Fibroblast of lung (primary cell): ENCODE results near the gene DIS3L2.

ENCODE experiments used
- CTCF ChIP-seq, 2 donors: IDR thresholded peaks in 1 of 2; conservative IDR thresholded peaks in 1 of 2; 1 replicate in 1 of 2; 2 replicates in 1 of 2; pipeline ENCODE4 v1.5.1; 2011 to 2012; ENCODE audit warnings: low read length in 2 of 2, control low read depth in 1 of 2, inconsistent platforms in 1 of 2, low read depth in 1 of 2, mild to moderate bottlenecking in 1 of 2
- EZH2 ChIP-seq: IDR thresholded peaks from 2 replicates; pipeline ENCODE4 v1.5.1; 2012; ENCODE audit warnings: low read length, control low read depth, mild to moderate bottlenecking; ENCODE audit errors: missing control alignments

DNA sequence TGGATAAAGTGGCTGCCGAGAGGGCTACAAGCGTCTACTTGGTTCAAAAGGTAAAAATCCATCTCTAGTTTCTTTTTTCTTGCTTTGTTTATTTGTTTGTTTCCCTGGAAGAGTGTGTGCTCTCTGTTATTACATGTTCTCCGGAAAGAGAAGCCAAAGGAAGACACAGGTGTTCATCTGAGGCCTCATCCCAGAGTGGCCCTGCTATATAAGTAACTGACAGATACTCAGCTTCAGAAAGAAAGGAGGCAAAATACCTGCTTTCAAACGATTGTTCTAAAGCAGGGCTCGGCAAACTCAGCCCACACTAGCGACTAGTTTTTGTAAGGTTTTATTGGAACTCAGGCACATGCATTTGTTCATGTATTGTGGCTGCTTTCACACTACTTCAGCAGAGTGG lies 277.1 kb downstream of the DIS3L2 start:
- TF ChIP-seq CTCF (conservative IDR thresholded peaks at IDR 0.05 in 1 of 2, IDR thresholded peaks at IDR 0.05 in 1 of 2; ENCODE audit: low read depth in 1 of 2, low read length in 2 of 2) (no peak), EZH2 (no peak)
